Endothelial cell of umbilical vein (primary cell): ENCODE data around the gene NUDT3. TPM values are rescaled to one million over a fixed set of nuclear protein-coding genes. Genes with fewer than 3 reads are reported as not detected.

Source experiments
- BruUV-seq: library from RNA; stranded (reverse); fragments of 400-500 nt; replicated peaks from 2 replicates; lab custom pipeline; 2021; lab: Mats Ljungman, UMichigan
- CTCF ChIA-PET: fragments of 300-600, 350-600 bp; sonication (Branson Sonifier 250); formaldehyde crosslinking; loops from one replicate; lab custom pipeline; 2021; ENCODE audit warnings: antibody characterized with exemption, inconsistent platforms; lab: Charles Lee
- POLR2A ChIA-PET: fragments of 300-600, 350-600 bp; sonication (Branson Sonifier 250); formaldehyde crosslinking; loops from one replicate; lab custom pipeline; 2021; ENCODE audit warnings: antibody characterized with exemption, inconsistent platforms; lab: Charles Lee
- DNase-seq: peaks from one replicate; pipeline ENCODE4 v3.0.0-alpha.2; 2011; ENCODE audit warnings: low read depth, low spot score
- FAIRE-seq: peaks from 2 replicates; lab custom pipeline; 2011; peaks lifted over from hg19 to GRCh38; lab: Jason Lieb, UNC
- H2AFZ ChIP-seq: 2 replicates; pipeline ENCODE4 v1.6.0; 2012; ENCODE audit warnings: low read depth, low read length, control low read depth, inconsistent platforms
- H3K27ac ChIP-seq: 2 replicates; pipeline ENCODE4 v1.5.1; 2011; ENCODE audit warnings: low read depth, mild to moderate bottlenecking, control low read depth, low read length, moderate library complexity; ENCODE audit not compliant: insufficient read depth
- H3K27me3 ChIP-seq, 2 experiments: 2 replicates each; pipeline versions ENCODE4 v1.6.0 to v1.6.1; 2011; ENCODE audit warnings: low read length in 2 of 2, mixed read lengths in 1 of 2; ENCODE audit not compliant: control insufficient read depth in 2 of 2, insufficient read depth in 2 of 2
- H3K36me3 ChIP-seq, 2 experiments: 2 replicates in 1 of 2; 3 replicates in 1 of 2; pipeline ENCODE4 v1.5.1; 2011; ENCODE audit warnings: low read length in 2 of 2, mild to moderate bottlenecking in 1 of 2, moderate library complexity in 1 of 2; ENCODE audit not compliant: control insufficient read depth in 2 of 2, insufficient read depth in 2 of 2; ENCODE audit errors: extremely low read depth in 1 of 2
- H3K4me1 ChIP-seq: 3 replicates; pipeline ENCODE4 v1.5.1; 2011; ENCODE audit warnings: mild to moderate bottlenecking, low read length; ENCODE audit not compliant: control insufficient read depth, insufficient read depth; ENCODE audit errors: extremely low read depth
- H3K4me2 ChIP-seq: 2 replicates; pipeline ENCODE4 v1.6.1; 2011; ENCODE audit warnings: low read length, control low read depth, mixed read lengths; ENCODE audit not compliant: insufficient read depth
- H3K4me3 ChIP-seq, 3 experiments: fragments of 200-600 bp in 1 of 3; sonication (generic), shearing (Covaris generic) in 1 of 3; replicated peaks in 1 of 3; 2 replicates each; pipeline ENCODE4 v1.5.1; 2011 to 2016; ENCODE audit warnings: control low read depth in 3 of 3, low read length in 3 of 3, mild to moderate bottlenecking in 2 of 3, inconsistent platforms in 1 of 3, low read depth in 1 of 3, moderate library complexity in 1 of 3; ENCODE audit not compliant: insufficient read depth in 1 of 3
- H3K79me2 ChIP-seq: 2 replicates; pipeline ENCODE4 v1.6.0; 2012; ENCODE audit warnings: low read length, inconsistent platforms; ENCODE audit not compliant: control insufficient read depth, insufficient read depth
- H3K9ac ChIP-seq: replicated peaks from 2 replicates; pipeline ENCODE3; 2011; ENCODE audit warnings: low read length, control low read depth; ENCODE audit not compliant: insufficient read depth; ENCODE audit errors: extremely low read depth
- H3K9me1 ChIP-seq: replicated peaks from 3 replicates; pipeline ENCODE4 v1.6.0; 2011; ENCODE audit warnings: mild to moderate bottlenecking, low read length; ENCODE audit not compliant: control insufficient read depth, insufficient read depth; ENCODE audit errors: extremely low read depth
- H3K9me3 ChIP-seq: replicated peaks from 2 replicates; pipeline ENCODE4 v1.5.1; 2012; ENCODE audit warnings: low read length, inconsistent platforms; ENCODE audit not compliant: control insufficient read depth, insufficient read depth
- H4K20me1 ChIP-seq: replicated peaks from 2 replicates; pipeline ENCODE3; 2011; ENCODE audit warnings: mild to moderate bottlenecking, low read length; ENCODE audit not compliant: control insufficient read depth, insufficient read depth; ENCODE audit errors: extremely low read depth
- FOS ChIP-seq: IDR thresholded peaks from 2 replicates; pipeline ENCODE4 v1.6.1; 2011; ENCODE audit warnings: mild to moderate bottlenecking, low read length, moderate library complexity, borderline replicate concordance; ENCODE audit not compliant: insufficient read depth
- GATA2 ChIP-seq: IDR thresholded peaks from 2 replicates; pipeline ENCODE4 v1.7.0; 2011; ENCODE audit warnings: low read depth, mild to moderate bottlenecking, moderate library complexity, mixed read lengths, low read length; ENCODE audit not compliant: insufficient read length, insufficient read depth
- JUN ChIP-seq: IDR thresholded peaks from 2 replicates; pipeline ENCODE4 v1.6.1; 2011; ENCODE audit warnings: borderline replicate concordance, low read depth; ENCODE audit not compliant: insufficient read length, insufficient read depth
- MYC ChIP-seq: IDR thresholded peaks from one replicate; pipeline ENCODE4 v1.6.1; 2011; ENCODE audit warnings: mild to moderate bottlenecking, low read depth, low read length
- POLR2A ChIP-seq: IDR thresholded peaks from 2 replicates; pipeline ENCODE4 v1.6.1; 2012; ENCODE audit warnings: low read depth, mild to moderate bottlenecking, control low read depth, low read length
- POLR2AphosphoS5 ChIP-seq: IDR thresholded peaks from 2 replicates; pipeline ENCODE4 v1.6.1; 2012; ENCODE audit warnings: low read depth, mild to moderate bottlenecking, control low read depth, low read length, moderate library complexity; ENCODE audit not compliant: insufficient read depth
- dilution Hi-C: fragments of 300-500 bp; cut with MboI; formaldehyde crosslinking; loops from one replicate; pipeline ENCODE4 v1.15.0; 2019; ENCODE audit warnings: low sequenced_read_pairs; ENCODE audit not compliant: extremely low pct_ligation_motif_present
- intact Hi-C: fragments of 100-400 bp; cut with micrococcal nuclease; formaldehyde crosslinking; loops from one replicate; pipeline ENCODE4 v1.10.0; 2022
- polyA plus RNA-seq, 4 experiments: library from polyadenylated mRNA; depleted of rRNA in 3 of 4; stranded (reverse) in 3 of 4; unstranded in 1 of 4; fragments of >200 nt; gene quantifications; 2 replicates each; pipeline versions ENCODE4 v1.2.1 to v1.2.3, GENCODE V29; 2011 to 2012; ENCODE audit warnings: missing spikeins in 1 of 4
- total RNA-seq: library from RNA; stranded (reverse); gene quantifications from 2 replicates; pipeline ENCODE4 v1.2.3, GENCODE V29; 2021
- TF ChIP-seq, protein P1 (sequence below): IDR thresholded peaks from 2 replicates; pipeline ENCODE4 v1.6.1; 2011; ENCODE audit not compliant: insufficient read depth, insufficient read length
- TF ChIP-seq, protein P2 (sequence below), 2 donors: IDR thresholded peaks; 1 replicate in 1 of 2; 2 replicates in 1 of 2; pipeline ENCODE4 v1.5.1; 2011; ENCODE audit warnings: low read length in 2 of 2, mild to moderate bottlenecking in 2 of 2, moderate library complexity in 2 of 2, control low read depth in 1 of 2, inconsistent platforms in 1 of 2, low read depth in 1 of 2; ENCODE audit not compliant: insufficient read depth in 1 of 2; ENCODE audit errors: extremely low read depth in 1 of 2

Gene NUDT3
- total and polyA plus RNA-seq, 2 donors (not counting 3 experiments of a cell fraction or from before 2014, with no cell fraction given), result 11.9 to 30.9 TPM

DNA sequence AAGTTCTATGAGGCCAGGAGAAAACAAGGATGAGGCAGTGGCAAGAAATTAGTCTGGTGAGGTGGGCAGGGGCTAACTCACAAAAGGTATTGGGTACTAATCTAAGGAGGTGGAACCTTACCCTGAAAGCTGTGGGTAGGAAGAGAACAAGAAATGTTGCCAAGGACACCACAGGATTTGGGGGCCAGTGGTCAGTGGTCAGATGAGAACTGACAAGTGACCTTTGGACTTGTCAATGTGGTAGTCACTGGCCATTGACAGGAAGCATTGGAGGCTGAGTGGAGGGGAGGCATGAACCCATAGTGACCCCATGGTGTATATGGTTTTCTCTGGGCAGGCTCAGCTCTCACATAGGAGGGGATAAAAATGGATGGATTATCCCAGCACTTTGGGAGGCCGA lies 118.3 kb downstream of the NUDT3 start:
- Histone ChIP-seq H3K27me3 (no peaks in the 10 kb centered on the region), H3K4me3 (no peak overlapping the region), H3K9me1 (no peaks in the 10 kb centered on the region), H2AFZ (no peak overlapping the region), H3K79me2 (no peaks in the 10 kb centered on the region), H4K20me1 (no peaks in the 10 kb centered on the region), H3K4me1 (peaks cover 18% of the 10 kb centered on the region), H3K36me3 (no peaks in the 10 kb centered on the region), H3K9me3 (no peaks in the 10 kb centered on the region), H3K4me2 (no peak overlapping the region), H3K27ac (peak overlapping the region; percentile 6), H3K9ac (no peak overlapping the region)
- intact Hi-C loops, result no loop called here
- CTCF ChIA-PET, result interaction anchor here (1.6 kb wide), 1 partner anchor 8 kb away, joined by 7 read pairs; no protein-coding TSS in a partner anchor
- FAIRE-seq, result no peak
- no peak for DNase-seq
- TF ChIP-seq MYC (no peak), FOS (no peak)
- TF ChIP-seq, protein P1, sequence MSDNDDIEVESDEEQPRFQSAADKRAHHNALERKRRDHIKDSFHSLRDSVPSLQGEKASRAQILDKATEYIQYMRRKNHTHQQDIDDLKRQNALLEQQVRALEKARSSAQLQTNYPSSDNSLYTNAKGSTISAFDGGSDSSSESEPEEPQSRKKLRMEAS, result no peak
- dilution Hi-C loops, result no loop called here
- POLR2A ChIA-PET, result interaction anchor here (0.6 kb wide), 1 partner anchor 481 kb away, joined by 3 read pairs; no protein-coding TSS in a partner anchor
- BruUV-seq, result no TSS peak

DNA sequence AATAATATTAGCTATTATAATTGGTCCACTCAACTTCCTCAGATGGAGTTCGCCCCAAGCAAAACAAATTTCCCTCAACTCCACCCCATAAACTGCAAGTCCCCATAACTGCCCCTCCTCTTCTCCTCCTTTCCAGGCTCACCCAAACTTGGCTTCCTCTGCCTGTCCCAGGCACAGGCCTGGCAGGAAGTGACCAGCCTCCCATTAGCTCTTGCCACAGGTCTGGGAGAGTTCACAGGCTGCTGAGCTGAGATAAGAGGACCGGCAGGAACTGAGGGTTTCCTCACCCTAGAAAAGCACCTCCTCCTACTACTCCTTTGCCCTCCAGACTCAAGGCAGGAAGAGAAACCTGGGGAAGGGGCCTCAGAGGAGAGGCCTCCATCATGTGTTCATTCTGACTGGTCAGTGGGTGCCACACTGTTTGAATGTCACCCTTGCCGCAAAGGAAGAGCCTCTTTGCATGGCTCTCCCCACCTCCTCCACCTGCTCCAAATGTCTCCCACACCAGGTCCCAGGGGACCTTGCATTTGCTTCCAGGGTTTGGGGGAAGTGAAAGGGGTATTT lies 119.1 kb downstream of the NUDT3 start:
- dilution Hi-C loops, result no loop called here
- no peaks in the 10 kb centered on the region for H3K9me3 ChIP-seq
- POLR2A ChIA-PET, result interaction anchor here (0.6 kb wide), 1 partner anchor 16 kb away, joined by 4 read pairs; no protein-coding TSS in a partner anchor
- TF ChIP-seq, protein P1, result no peak
- TF ChIP-seq MYC (peak; percentile 27), POLR2A (peak; percentile 75), FOS (peak; percentile 55), POLR2AphosphoS5 (peak; percentile 94), JUN (peak; percentile 44), GATA2 (peak; percentile 97)
- TF ChIP-seq, protein P2, sequence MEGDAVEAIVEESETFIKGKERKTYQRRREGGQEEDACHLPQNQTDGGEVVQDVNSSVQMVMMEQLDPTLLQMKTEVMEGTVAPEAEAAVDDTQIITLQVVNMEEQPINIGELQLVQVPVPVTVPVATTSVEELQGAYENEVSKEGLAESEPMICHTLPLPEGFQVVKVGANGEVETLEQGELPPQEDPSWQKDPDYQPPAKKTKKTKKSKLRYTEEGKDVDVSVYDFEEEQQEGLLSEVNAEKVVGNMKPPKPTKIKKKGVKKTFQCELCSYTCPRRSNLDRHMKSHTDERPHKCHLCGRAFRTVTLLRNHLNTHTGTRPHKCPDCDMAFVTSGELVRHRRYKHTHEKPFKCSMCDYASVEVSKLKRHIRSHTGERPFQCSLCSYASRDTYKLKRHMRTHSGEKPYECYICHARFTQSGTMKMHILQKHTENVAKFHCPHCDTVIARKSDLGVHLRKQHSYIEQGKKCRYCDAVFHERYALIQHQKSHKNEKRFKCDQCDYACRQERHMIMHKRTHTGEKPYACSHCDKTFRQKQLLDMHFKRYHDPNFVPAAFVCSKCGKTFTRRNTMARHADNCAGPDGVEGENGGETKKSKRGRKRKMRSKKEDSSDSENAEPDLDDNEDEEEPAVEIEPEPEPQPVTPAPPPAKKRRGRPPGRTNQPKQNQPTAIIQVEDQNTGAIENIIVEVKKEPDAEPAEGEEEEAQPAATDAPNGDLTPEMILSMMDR (IDR thresholded peaks at IDR 0.05; ENCODE audit: extremely low read depth in 1 of 2, insufficient read depth in 1 of 2, low read depth in 1 of 2, low read length in 2 of 2), result no peak
- H3K9me1 ChIP-seq, result no peaks in the 10 kb centered on the region
- H3K4me2 ChIP-seq, result peak overlapping the region; percentile 18
- no peak overlapping the region for H3K4me3 ChIP-seq
- no peaks in the 10 kb centered on the region for H3K36me3 ChIP-seq
- no TSS peak for BruUV-seq
- peak overlapping the region; percentile 8 for H2AFZ ChIP-seq
- peak; percentile 95 for DNase-seq
- CTCF ChIA-PET, result interaction anchor here (0.9 to 3.3 kb wide), 6 partner anchors 9 to 142 kb away, joined by 3 to 15 read pairs (median 6); partner anchors contain the start of gene SMIM29
- FAIRE-seq, result peak; percentile 97
- no peaks in the 10 kb centered on the region for H4K20me1 ChIP-seq
- H3K27ac ChIP-seq, result peak overlapping the region; percentile 6
- no peaks in the 10 kb centered on the region for H3K79me2 ChIP-seq
- no peak overlapping the region for H3K9ac ChIP-seq
- intact Hi-C loops, result loop anchor here (1.0 kb wide), 4 partner anchors 24 to 119 kb away; partner anchors contain the start of genes NUDT3 and SMIM29
- peaks cover 18% of the 10 kb centered on the region for H3K4me1 ChIP-seq
- no peaks in the 10 kb centered on the region for H3K27me3 ChIP-seq
